ENCODE measurements around the gene SQOR.

SQOR gene

DNA sequence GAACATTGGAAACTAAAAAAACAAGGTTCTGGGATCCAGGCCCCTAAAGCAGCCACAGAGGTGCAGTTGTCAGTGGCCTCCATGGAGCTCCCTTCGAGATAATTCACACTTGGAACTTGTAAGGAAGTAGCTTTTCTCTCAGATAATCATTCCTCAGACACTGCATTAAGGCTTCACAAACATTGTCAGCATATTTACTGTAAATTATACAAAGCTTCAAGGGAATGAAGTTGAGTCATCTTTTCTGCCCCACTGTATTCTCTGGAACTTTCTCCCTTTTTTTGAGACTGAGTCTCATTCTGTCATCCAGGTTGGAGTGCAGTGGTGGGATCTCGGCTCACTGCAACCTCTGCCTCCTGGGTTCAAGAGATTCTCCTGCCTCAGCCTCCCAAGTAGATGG, 40.5 kb upstream of the SQOR start:
- Histone ChIP-seq H3K27me3 (ENCODE audit: control insufficient read depth in 3 of 3, insufficient read depth in 3 of 3, low read depth in 1 of 3, low read length in 3 of 3) (no peaks in the 10 kb centered on the region), H3K18ac (ENCODE audit: low read length) (no peak overlapping the region), H4K8ac (ENCODE audit: low read depth, low read length) (no peak overlapping the region), H3K4me2 (ENCODE audit: insufficient read depth, low read length, poor library complexity, severe bottlenecking) (no peak overlapping the region), H4K91ac (ENCODE audit: low read depth, low read length, poor library complexity) (no peak overlapping the region), H2BK15ac (ENCODE audit: low read length) (no peak overlapping the region), H3K23ac (ENCODE audit: low read depth, low read length, poor library complexity) (no peak overlapping the region), H3K79me1 (ENCODE audit: low read depth, low read length) (peaks cover 3% of the 10 kb centered on the region), H3K9me3 (replicated peaks in 1 of 2; ENCODE audit: control insufficient read depth in 2 of 2, insufficient read depth in 1 of 2, low read depth in 1 of 2, low read length in 2 of 2) (peaks cover 3 to 32% of the 10 kb centered on the region in 2 donors), H3K14ac (ENCODE audit: low read length) (no peak overlapping the region), H2BK120ac (ENCODE audit: low read depth, low read length) (no peak overlapping the region), H2BK12ac (ENCODE audit: low read length) (no peak overlapping the region), H2AFZ (ENCODE audit: low read length) (no peak overlapping the region), H3K4me3 (ENCODE audit: low read length in 2 of 2) (no peak overlapping the region), H3K9ac (ENCODE audit: low read depth, low read length, poor library complexity) (no peak overlapping the region), H3K27ac (replicated peaks; ENCODE audit: low read length) (no peak overlapping the region), H3K36me3 (replicated peaks in 1 of 2; ENCODE audit: control insufficient read depth in 2 of 2, insufficient read depth in 2 of 2, low read length in 2 of 2) (peaks cover 4 to 57% of the 10 kb centered on the region in 2 donors), H2BK5ac (ENCODE audit: low read length) (no peak overlapping the region), H3K4ac (ENCODE audit: low read length) (no peak overlapping the region), H3K4me1 (ENCODE audit: control insufficient read depth in 2 of 2, insufficient read depth in 1 of 2, low read depth in 1 of 2, low read length in 2 of 2) (peaks cover 0 to 2% of the 10 kb centered on the region in 2 donors), H2AK5ac (ENCODE audit: low read depth, low read length) (no peak overlapping the region)
- WGBS, 2 donors (ENCODE audit: extremely low coverage in 2 of 2, insufficient read length in 2 of 2, insufficient replicate concordance in 1 of 2): no CpG with 5 or more reads among the region's 2 CpGs
- no peak for DNase-seq (ENCODE audit: low spot score)

- no peak overlapping the region for H2BK5ac ChIP-seq (ENCODE audit: low read length)
- no peak overlapping the region for H4K8ac ChIP-seq (ENCODE audit: low read depth, low read length)
- H2AFZ ChIP-seq (ENCODE audit: low read length): no peak overlapping the region
- H3K4me2 ChIP-seq (ENCODE audit: insufficient read depth, low read length, poor library complexity, severe bottlenecking): no peak overlapping the region
- H2BK120ac ChIP-seq (ENCODE audit: low read depth, low read length): no peak overlapping the region
- no peaks in the 10 kb centered on the region for H3K4me1 ChIP-seq (ENCODE audit: control insufficient read depth in 2 of 2, insufficient read depth in 1 of 2, low read depth in 1 of 2, low read length in 2 of 2)
- no peak overlapping the region for H3K14ac ChIP-seq (ENCODE audit: low read length)
- H3K4ac ChIP-seq (ENCODE audit: low read length): no peak overlapping the region
- no peaks in the 10 kb centered on the region for H3K27me3 ChIP-seq (ENCODE audit: control insufficient read depth in 3 of 3, insufficient read depth in 3 of 3, low read depth in 1 of 3, low read length in 3 of 3)
- no peak overlapping the region for H4K91ac ChIP-seq (ENCODE audit: low read depth, low read length, poor library complexity)
- no peak overlapping the region for H3K4me3 ChIP-seq (ENCODE audit: low read length in 2 of 2)
- DNase-seq (ENCODE audit: low spot score): no peak
- H3K23ac ChIP-seq (ENCODE audit: low read depth, low read length, poor library complexity): no peak overlapping the region
- no peak overlapping the region for H2BK15ac ChIP-seq (ENCODE audit: low read length)
- H2AK5ac ChIP-seq (ENCODE audit: low read depth, low read length): no peak overlapping the region
- H3K36me3 ChIP-seq (replicated peaks in 1 of 2; ENCODE audit: control insufficient read depth in 2 of 2, insufficient read depth in 2 of 2, low read length in 2 of 2): peaks cover 4 to 57% of the 10 kb centered on the region in 2 donors
- H3K18ac ChIP-seq (ENCODE audit: low read length): no peak overlapping the region
- no CpG with 5 or more reads among the region's 2 CpGs for WGBS, 2 donors (ENCODE audit: extremely low coverage in 2 of 2, insufficient read length in 2 of 2, insufficient replicate concordance in 1 of 2)
- H3K27ac ChIP-seq (replicated peaks; ENCODE audit: low read length): no peak overlapping the region
- no peak overlapping the region for H3K9ac ChIP-seq (ENCODE audit: low read depth, low read length, poor library complexity)
- peaks cover 3 to 32% of the 10 kb centered on the region in 2 donors for H3K9me3 ChIP-seq (replicated peaks in 1 of 2; ENCODE audit: control insufficient read depth in 2 of 2, insufficient read depth in 1 of 2, low read depth in 1 of 2, low read length in 2 of 2)
- H2BK12ac ChIP-seq (ENCODE audit: low read length): no peak overlapping the region
- peaks cover 3% of the 10 kb centered on the region for H3K79me1 ChIP-seq (ENCODE audit: low read depth, low read length)
Measured at GRCh38 chr15:45594835-45595530, 39.8 kb upstream of the SQOR start.

- no peak overlapping the region for H4K91ac ChIP-seq (ENCODE audit: low read depth, low read length, poor library complexity)
- no peak overlapping the region for H3K23ac ChIP-seq (ENCODE audit: low read depth, low read length, poor library complexity)
- no peak overlapping the region for H4K8ac ChIP-seq (ENCODE audit: low read depth, low read length)
- peaks cover 7 to 63% of the 10 kb centered on the region in 2 donors for H3K36me3 ChIP-seq (replicated peaks in 1 of 2; ENCODE audit: control insufficient read depth in 2 of 2, insufficient read depth in 2 of 2, low read length in 2 of 2)
- H3K4ac ChIP-seq (ENCODE audit: low read length): no peak overlapping the region
- no peak overlapping the region for H3K4me2 ChIP-seq (ENCODE audit: insufficient read depth, low read length, poor library complexity, severe bottlenecking)
- DNase-seq (ENCODE audit: low spot score): no peak
- H3K18ac ChIP-seq (ENCODE audit: low read length): no peak overlapping the region
- no peak overlapping the region for H2BK120ac ChIP-seq (ENCODE audit: low read depth, low read length)
- H3K27ac ChIP-seq (replicated peaks; ENCODE audit: low read length): no peak overlapping the region
- no peaks in the 10 kb centered on the region for H3K27me3 ChIP-seq (ENCODE audit: control insufficient read depth in 3 of 3, insufficient read depth in 3 of 3, low read depth in 1 of 3, low read length in 3 of 3)
- no peak overlapping the region for H2AK5ac ChIP-seq (ENCODE audit: low read depth, low read length)
- no peak overlapping the region for H2AFZ ChIP-seq (ENCODE audit: low read length)
- WGBS, 2 donors (ENCODE audit: extremely low coverage in 2 of 2, insufficient read length in 2 of 2, insufficient replicate concordance in 1 of 2): no CpG with 5 or more reads among the region's 3 CpGs
- H3K9ac ChIP-seq (ENCODE audit: low read depth, low read length, poor library complexity): no peak overlapping the region
- no peak overlapping the region for H2BK12ac ChIP-seq (ENCODE audit: low read length)
- H3K14ac ChIP-seq (ENCODE audit: low read length): no peak overlapping the region
- H3K4me1 ChIP-seq (ENCODE audit: control insufficient read depth in 2 of 2, insufficient read depth in 1 of 2, low read depth in 1 of 2, low read length in 2 of 2): no peaks in the 10 kb centered on the region
- no peak overlapping the region for H2BK5ac ChIP-seq (ENCODE audit: low read length)
- no peaks in the 10 kb centered on the region for H3K79me1 ChIP-seq (ENCODE audit: low read depth, low read length)
- no peak overlapping the region for H2BK15ac ChIP-seq (ENCODE audit: low read length)
- no peak overlapping the region for H3K4me3 ChIP-seq (ENCODE audit: low read length in 2 of 2)
- H3K9me3 ChIP-seq (replicated peaks in 1 of 2; ENCODE audit: control insufficient read depth in 2 of 2, insufficient read depth in 1 of 2, low read depth in 1 of 2, low read length in 2 of 2): peaks cover 0 to 5% of the 10 kb centered on the region in 2 donors
Measured at GRCh38 chr15:45603881-45604280, 30.9 kb upstream of the SQOR start.

DNA sequence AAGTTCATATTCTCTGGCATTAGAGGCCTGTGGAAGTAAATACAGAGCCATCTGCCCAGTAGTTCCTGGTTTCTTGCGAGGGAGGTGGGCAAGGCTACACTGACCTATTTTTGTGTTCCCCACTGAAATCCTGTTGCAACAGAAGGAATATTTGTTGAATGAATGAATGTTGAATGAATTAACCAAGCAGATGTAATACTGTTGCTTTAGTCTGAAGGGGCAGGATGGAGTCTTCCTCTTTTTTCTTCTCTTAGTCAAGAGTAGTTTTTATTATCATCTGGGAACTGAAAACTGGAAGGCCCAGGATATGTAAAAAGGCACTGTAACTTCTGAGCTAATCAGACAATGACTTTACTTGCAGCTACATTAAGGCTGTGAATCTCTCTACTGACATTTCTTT, 30.5 kb upstream of the SQOR start:
- H3K27ac ChIP-seq (replicated peaks; ENCODE audit: low read length): no peak overlapping the region
- DNase-seq (ENCODE audit: low spot score): no peak
- H2BK120ac ChIP-seq (ENCODE audit: low read depth, low read length): no peak overlapping the region
- H3K9me3 ChIP-seq (replicated peaks in 1 of 2; ENCODE audit: control insufficient read depth in 2 of 2, insufficient read depth in 1 of 2, low read depth in 1 of 2, low read length in 2 of 2): peaks cover 0 to 5% of the 10 kb centered on the region in 2 donors
- peaks cover 7 to 68% of the 10 kb centered on the region in 2 donors for H3K36me3 ChIP-seq (replicated peaks in 1 of 2; ENCODE audit: control insufficient read depth in 2 of 2, insufficient read depth in 2 of 2, low read length in 2 of 2)
- no peak overlapping the region for H2BK5ac ChIP-seq (ENCODE audit: low read length)
- no peak overlapping the region for H3K4me2 ChIP-seq (ENCODE audit: insufficient read depth, low read length, poor library complexity, severe bottlenecking)
- H3K9ac ChIP-seq (ENCODE audit: low read depth, low read length, poor library complexity): no peak overlapping the region
- WGBS, 2 donors (ENCODE audit: extremely low coverage in 2 of 2, insufficient read length in 2 of 2, insufficient replicate concordance in 1 of 2): no CpG with 5 or more reads among the region's 1 CpG
- H2AFZ ChIP-seq (ENCODE audit: low read length): no peak overlapping the region
- H4K91ac ChIP-seq (ENCODE audit: low read depth, low read length, poor library complexity): no peak overlapping the region
- H3K18ac ChIP-seq (ENCODE audit: low read length): no peak overlapping the region
- H3K4me3 ChIP-seq (ENCODE audit: low read length in 2 of 2): no peak overlapping the region
- H4K8ac ChIP-seq (ENCODE audit: low read depth, low read length): no peak overlapping the region
- no peak overlapping the region for H3K4ac ChIP-seq (ENCODE audit: low read length)
- no peak overlapping the region for H3K14ac ChIP-seq (ENCODE audit: low read length)
- no peaks in the 10 kb centered on the region for H3K4me1 ChIP-seq (ENCODE audit: control insufficient read depth in 2 of 2, insufficient read depth in 1 of 2, low read depth in 1 of 2, low read length in 2 of 2)
- H2BK15ac ChIP-seq (ENCODE audit: low read length): no peak overlapping the region
- H3K23ac ChIP-seq (ENCODE audit: low read depth, low read length, poor library complexity): no peak overlapping the region
- no peak overlapping the region for H2BK12ac ChIP-seq (ENCODE audit: low read length)
- H3K27me3 ChIP-seq (ENCODE audit: control insufficient read depth in 3 of 3, insufficient read depth in 3 of 3, low read depth in 1 of 3, low read length in 3 of 3): no peaks in the 10 kb centered on the region
- no peaks in the 10 kb centered on the region for H3K79me1 ChIP-seq (ENCODE audit: low read depth, low read length)
- no peak overlapping the region for H2AK5ac ChIP-seq (ENCODE audit: low read depth, low read length)

All from neuronal stem cell (in vitro differentiated cells).